Breast epithelium (tissue), 4 donors: Measurements from ENCODE around the gene PRRT1B. TPM values are rescaled to one million over a fixed set of nuclear protein-coding genes. Genes with fewer than 3 reads are reported as not detected.

Experiments
- DNase-seq, 2 donors: peaks; one replicate each; pipeline ENCODE4 v3.0.0-alpha.2; 2019; ENCODE audit warnings: low spot score in 2 of 2
- H3K27ac ChIP-seq, 2 donors: fragments of 200-600 bp; sonication (generic) in 1 of 2; one replicate each; pipeline ENCODE4 v1.5.1; 2016 to 2019; ENCODE audit warnings: mild to moderate bottlenecking in 1 of 2
- H3K27me3 ChIP-seq, 2 donors: fragments of 200-600 bp; sonication (generic) in 1 of 2; one replicate each; pipeline versions ENCODE4 v1.5.1 to v1.6.0; 2017 to 2019; ENCODE audit warnings: control low read depth in 1 of 2, mild to moderate bottlenecking in 1 of 2
- H3K36me3 ChIP-seq: fragments of 200-600 bp; one replicate; pipeline ENCODE4 v1.5.1; 2019
- H3K4me1 ChIP-seq, 2 donors: fragments of 200-600 bp; sonication (generic); one replicate each; pipeline ENCODE4 v1.5.1; 2016 to 2019; ENCODE audit warnings: control low read depth in 1 of 2
- H3K4me3 ChIP-seq, 3 donors: fragments of 200-600 bp; sonication (generic); 1 replicate in 2 of 3; 2 replicates in 1 of 3; pipeline ENCODE4 v1.5.1; 2016 to 2019; ENCODE audit warnings: mild to moderate bottlenecking in 3 of 3, moderate library complexity in 2 of 3
- H3K9me3 ChIP-seq, 2 donors: fragments of 200-600 bp; sonication (generic) in 1 of 2; one replicate each; pipeline ENCODE4 v1.5.1; 2016 to 2019; ENCODE audit warnings: control low read depth in 1 of 2
- CTCF ChIP-seq, 3 donors: fragments of 450-650 bp; IDR thresholded peaks; one replicate each; pipeline ENCODE4 v1.5.1; 2016 to 2017; ENCODE audit warnings: antibody characterized with exemption in 3 of 3, mild to moderate bottlenecking in 3 of 3, moderate library complexity in 3 of 3
- POLR2A ChIP-seq: fragments of 450-650 bp; IDR thresholded peaks from one replicate; pipeline ENCODE4 v1.6.1; 2016; ENCODE audit warnings: antibody characterized with exemption, mild to moderate bottlenecking, moderate library complexity
- POLR2AphosphoS5 ChIP-seq, 3 donors: sonication (generic); formaldehyde crosslinking; IDR thresholded peaks; one replicate each; pipeline ENCODE4 v1.6.1; 2017; ENCODE audit warnings: antibody characterized with exemption in 3 of 3
- intact Hi-C: fragments of 100-400 bp; cut with DNase I; formaldehyde crosslinking; loops from one replicate; pipeline ENCODE4 v1.15.1; 2023; ENCODE audit warnings: low total_unique reads
- total RNA-seq, 3 donors: library from RNA; depleted of rRNA; stranded (reverse); fragments of >200 nt; gene quantifications; one replicate each; pipeline ENCODE4 v1.1.0, GENCODE V29; 2016

PRRT1B gene
- total RNA-seq, 3 donors from 2014 or later, result 0.33 TPM; not detected in 2

- Histone ChIP-seq H3K27me3 (peaks cover 7 to 38% of the 10 kb centered on the region in 2 donors), H3K4me1 (no peaks in the 10 kb centered on the region), H3K27ac (no peak overlapping the region), H3K9me3 (no peaks in the 10 kb centered on the region), H3K4me3 (no peak overlapping the region), H3K36me3 (no peaks in the 10 kb centered on the region)
- no peak for TF ChIP-seq POLR2AphosphoS5 (IDR thresholded peaks at IDR 0.05)
- no peak for TF ChIP-seq CTCF (IDR thresholded peaks at IDR 0.05)
- TF ChIP-seq POLR2A, result no peak
- DNase-seq, result no peak
- intact Hi-C loops, result no loop called here
Measured at GRCh38 chr9:131552030-131552429, 6.7 kb downstream of the PRRT1B start.

- Histone ChIP-seq H3K27ac (no peak overlapping the region), H3K27me3 (peaks cover 7 to 34% of the 10 kb centered on the region in 2 donors)
Measured at GRCh38 chr9:131554087-131554842, 8.9 kb downstream of the PRRT1B start.

GRCh38 chr9:131554843-131555351 lies 9.6 kb downstream of the PRRT1B start:
- intact Hi-C loops, result no loop called here
- DNase-seq, result no peak
- no peak overlapping the region for H3K4me3 ChIP-seq
- no peaks in the 10 kb centered on the region for H3K9me3 ChIP-seq
- H3K27ac ChIP-seq, result no peak overlapping the region
- TF ChIP-seq POLR2AphosphoS5 (IDR thresholded peaks at IDR 0.05), result no peak
- TF ChIP-seq POLR2A, result no peak
- TF ChIP-seq CTCF (IDR thresholded peaks at IDR 0.05), result no peak
- H3K4me1 ChIP-seq, result no peaks in the 10 kb centered on the region
- H3K27me3 ChIP-seq, result peaks cover 7 to 34% of the 10 kb centered on the region in 2 donors
- H3K36me3 ChIP-seq, result no peaks in the 10 kb centered on the region

More at GRCh38 chr9:131554087-131554842, 8.9 kb downstream of the PRRT1B start:
- Histone ChIP-seq H3K36me3 (no peaks in the 10 kb centered on the region), H3K4me1 (no peaks in the 10 kb centered on the region), H3K4me3 (no peak overlapping the region), H3K9me3 (no peaks in the 10 kb centered on the region)
- intact Hi-C loops, result no loop called here
- TF ChIP-seq POLR2A (no peak), CTCF (IDR thresholded peaks at IDR 0.05) (no peak), POLR2AphosphoS5 (IDR thresholded peaks at IDR 0.05) (no peak)
- DNase-seq, result no peak

- intact Hi-C loops, result no loop called here
- Histone ChIP-seq H3K9me3 (no peaks in the 10 kb centered on the region), H3K36me3 (no peaks in the 10 kb centered on the region), H3K4me3 (no peak overlapping the region), H3K27ac (no peak overlapping the region), H3K27me3 (peaks cover 7 to 34% of the 10 kb centered on the region in 2 donors), H3K4me1 (no peaks in the 10 kb centered on the region)
- no peak for DNase-seq
- TF ChIP-seq POLR2A (no peak), POLR2AphosphoS5 (IDR thresholded peaks at IDR 0.05) (no peak), CTCF (IDR thresholded peaks at IDR 0.05) (no peak)
Measured at GRCh38 chr9:131555841-131556673, 10.7 kb downstream of the PRRT1B start.
